GM19025 (cell line): ENCODE data around the gene OR52W1.

Source experiments
- ATAC-seq: cut with Tn5 transposase; IDR thresholded peaks from one replicate; pipeline ENCODE4 v1.9.1; 2021; ENCODE audit warnings: mild to moderate bottlenecking, low read depth, moderate library complexity; ENCODE audit not compliant: unreplicated experiment

OR52W1 gene

GRCh38 chr11:6199174-6199810 lies at the start of gene OR52W1:
Gene OR52W1, plus strand, starts transcription at chr11:6199224. Its CDS starts 0 bp downstream, at chr11:6199224.
- no peak for ATAC-seq

- ATAC-seq: no peak
Measured at GRCh38 chr11:6151117-6151516, 47.9 kb upstream of the OR52W1 start.

- no peak for ATAC-seq
Measured at GRCh38 chr11:6152126-6152525, 46.9 kb upstream of the OR52W1 start.

- no peak for ATAC-seq
Measured at GRCh38 chr11:6156628-6157359, 42.2 kb upstream of the OR52W1 start.

- ATAC-seq: no peak
Measured at GRCh38 chr11:6170226-6170625, 28.8 kb upstream of the OR52W1 start, which contains the start of gene OR52B2. Gene OR52B2, minus strand, starts transcription at chr11:6170326. Its CDS starts 0 bp downstream, at chr11:6170326.

GRCh38 chr11:6175440-6175839 lies 23.6 kb upstream of the OR52W1 start:
- ATAC-seq: no peak

- ATAC-seq: no peak
Measured at GRCh38 chr11:6191742-6192141, 7.3 kb upstream of the OR52W1 start.

- no peak for ATAC-seq
Measured at GRCh38 chr11:6194065-6194581, 4.9 kb upstream of the OR52W1 start.

- peak; percentile 59 for ATAC-seq
Measured at GRCh38 chr11:6196396-6196795, 2.6 kb upstream of the OR52W1 start.

GRCh38 chr11:6197466-6198200 lies 1.4 kb upstream of the OR52W1 start:
- no peak for ATAC-seq

GRCh38 chr11:6200975-6201374 lies 2.0 kb downstream of the OR52W1 start:
- ATAC-seq: no peak

- ATAC-seq: no peak
Measured at GRCh38 chr11:6201481-6201880, 2.5 kb downstream of the OR52W1 start.

GRCh38 chr11:6202041-6202440 lies 3.0 kb downstream of the OR52W1 start:
- no peak for ATAC-seq

- peak; percentile 68 for ATAC-seq
Measured at GRCh38 chr11:6203327-6203726, 4.3 kb downstream of the OR52W1 start.

GRCh38 chr11:6204706-6205105 lies 5.7 kb downstream of the OR52W1 start:
- no peak for ATAC-seq

- ATAC-seq: no peak
Measured at GRCh38 chr11:6205366-6205765, 6.3 kb downstream of the OR52W1 start, which contains the start of gene C11orf42. Gene C11orf42, plus strand, starts transcription at chr11:6205557. Its CDS starts 59 bp downstream, at chr11:6205616.

- ATAC-seq: no peak
Measured at GRCh38 chr11:6206456-6207180, 7.6 kb downstream of the OR52W1 start.

GRCh38 chr11:6209801-6210200 lies 10.8 kb downstream of the OR52W1 start:
- ATAC-seq: no peak

- no peak for ATAC-seq
Measured at GRCh38 chr11:6210274-6210955, 11.4 kb downstream of the OR52W1 start.

GRCh38 chr11:6214530-6214929 lies 15.5 kb downstream of the OR52W1 start:
- no peak for ATAC-seq
